ENCODE results near the gene GAS7. TPM values are rescaled to one million over a fixed set of nuclear protein-coding genes. Genes with fewer than 3 reads are reported as not detected.

Gene GAS7
- total and polyA plus RNA-seq, 9 donors, result 7.1 to 48.0 (median 24.2) TPM

DNA sequence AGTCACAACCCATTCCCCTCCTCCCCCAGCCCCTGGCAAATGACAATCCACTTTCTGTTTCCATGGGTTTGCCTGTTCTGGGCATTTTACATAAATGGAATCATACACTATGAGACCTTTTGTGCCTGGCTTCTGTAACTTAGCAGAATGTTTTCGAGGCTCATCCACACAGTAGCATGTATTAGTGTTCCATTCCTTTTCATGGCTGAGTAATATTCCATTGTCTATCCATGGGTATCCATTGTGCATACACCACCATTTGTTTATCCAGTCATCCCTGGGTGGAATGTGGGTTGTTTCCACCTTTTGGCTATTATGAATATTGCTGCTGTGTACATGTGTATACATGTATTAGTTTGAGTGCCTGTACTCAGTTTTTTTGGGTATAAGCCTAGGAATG, 259.6 kb downstream of the GAS7 start:
- TF ChIP-seq, protein P1, sequence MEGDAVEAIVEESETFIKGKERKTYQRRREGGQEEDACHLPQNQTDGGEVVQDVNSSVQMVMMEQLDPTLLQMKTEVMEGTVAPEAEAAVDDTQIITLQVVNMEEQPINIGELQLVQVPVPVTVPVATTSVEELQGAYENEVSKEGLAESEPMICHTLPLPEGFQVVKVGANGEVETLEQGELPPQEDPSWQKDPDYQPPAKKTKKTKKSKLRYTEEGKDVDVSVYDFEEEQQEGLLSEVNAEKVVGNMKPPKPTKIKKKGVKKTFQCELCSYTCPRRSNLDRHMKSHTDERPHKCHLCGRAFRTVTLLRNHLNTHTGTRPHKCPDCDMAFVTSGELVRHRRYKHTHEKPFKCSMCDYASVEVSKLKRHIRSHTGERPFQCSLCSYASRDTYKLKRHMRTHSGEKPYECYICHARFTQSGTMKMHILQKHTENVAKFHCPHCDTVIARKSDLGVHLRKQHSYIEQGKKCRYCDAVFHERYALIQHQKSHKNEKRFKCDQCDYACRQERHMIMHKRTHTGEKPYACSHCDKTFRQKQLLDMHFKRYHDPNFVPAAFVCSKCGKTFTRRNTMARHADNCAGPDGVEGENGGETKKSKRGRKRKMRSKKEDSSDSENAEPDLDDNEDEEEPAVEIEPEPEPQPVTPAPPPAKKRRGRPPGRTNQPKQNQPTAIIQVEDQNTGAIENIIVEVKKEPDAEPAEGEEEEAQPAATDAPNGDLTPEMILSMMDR (IDR thresholded peaks at IDR 0.05), result no peak
- TF ChIP-seq EP300 (IDR thresholded peaks at IDR 0.05) (no peak), POLR2A (IDR thresholded peaks at IDR 0.05) (no peak)
- H3K27ac ChIP-seq, result no peak overlapping the region
- no peaks in the 10 kb centered on the region for H3K9me3 ChIP-seq
- H3K4me1 ChIP-seq (ENCODE audit: insufficient read depth), result peaks cover 4% of the 10 kb centered on the region
- no peak overlapping the region for H3K4me3 ChIP-seq
- no peaks in the 10 kb centered on the region for H3K36me3 ChIP-seq
- intact Hi-C loops (cut with DNase I), result loop anchor here in 1 of 4 donors (10.0 kb wide), 1 partner anchor 676 kb away; no protein-coding TSS in a partner anchor
- no peak for DNase-seq
- H3K27me3 ChIP-seq, result no peaks in the 10 kb centered on the region
- WGBS, 3 donors, result 91 to 100% (median 93%) methylated on average over 1 of the region's 1 CpG

DNA sequence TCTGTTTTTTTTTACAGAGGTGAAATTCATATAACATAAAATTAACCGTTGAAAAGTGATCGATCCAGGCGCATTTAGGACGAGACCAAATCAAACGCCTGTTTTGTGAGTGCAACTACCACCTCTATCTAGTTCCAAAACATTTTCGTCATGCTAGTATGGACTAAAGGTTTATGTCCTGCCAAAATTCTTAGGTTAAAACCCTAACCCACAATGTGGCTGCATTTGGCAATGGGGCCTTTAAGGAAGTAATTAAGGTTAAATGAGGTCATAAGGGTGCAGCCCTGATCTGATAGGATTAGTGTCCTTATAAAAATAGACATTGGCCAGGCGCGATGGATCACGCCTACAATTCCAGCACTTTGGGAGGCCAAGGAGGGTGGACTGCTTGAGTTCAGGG, 260.5 kb downstream of the GAS7 start:
- no peak overlapping the region for H3K4me3 ChIP-seq
- no peak for TF ChIP-seq POLR2A (IDR thresholded peaks at IDR 0.05)
- TF ChIP-seq, protein P1 (IDR thresholded peaks at IDR 0.05), result no peak
- no peak for TF ChIP-seq EP300 (IDR thresholded peaks at IDR 0.05)
- WGBS, 3 donors, result 89 to 92% (median 92%) methylated on average over 9 of the region's 9 CpGs
- no peak overlapping the region for H3K27ac ChIP-seq
- H3K36me3 ChIP-seq, result no peaks in the 10 kb centered on the region
- no peaks in the 10 kb centered on the region for H3K27me3 ChIP-seq
- no peak for DNase-seq
- H3K4me1 ChIP-seq (ENCODE audit: insufficient read depth), result peaks cover 4% of the 10 kb centered on the region
- H3K9me3 ChIP-seq, result no peaks in the 10 kb centered on the region
- intact Hi-C loops (cut with DNase I), result loop anchor here in 1 of 4 donors (10.0 kb wide), 1 partner anchor 677 kb away; no protein-coding TSS in a partner anchor

DNA sequence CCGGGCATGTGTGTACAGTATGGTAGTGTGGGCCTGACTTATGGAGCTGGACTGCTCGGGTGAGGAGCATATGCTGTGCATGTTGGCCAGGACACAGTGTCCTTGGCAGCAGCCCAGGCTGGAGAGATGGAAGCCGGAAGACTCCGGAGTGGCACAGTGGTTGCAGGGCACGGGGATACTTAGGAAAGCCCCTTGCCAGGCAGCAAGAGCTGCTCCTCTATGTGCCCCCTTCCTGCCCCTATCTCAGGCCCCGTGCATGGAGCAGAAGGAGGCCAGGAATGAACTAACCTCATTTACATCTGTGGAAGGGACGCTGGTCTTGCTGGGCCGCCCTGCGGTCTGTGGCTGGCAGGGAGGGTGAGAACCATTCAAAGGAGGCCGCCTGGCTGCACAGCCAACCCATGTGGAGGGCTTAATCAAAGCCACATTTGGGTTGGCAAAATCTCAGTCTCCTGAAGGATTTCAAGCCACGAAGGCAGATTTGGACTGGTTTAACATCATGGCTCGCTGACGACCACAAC, 261.1 kb downstream of the GAS7 start:
- intact Hi-C loops (cut with DNase I), result loop anchor here in 1 of 4 donors (10.0 kb wide), 1 partner anchor 678 kb away; no protein-coding TSS in a partner anchor
- no peak overlapping the region for H3K4me3 ChIP-seq
- H3K4me1 ChIP-seq (ENCODE audit: insufficient read depth), result peaks cover 4% of the 10 kb centered on the region

GRCh38 chr17:9936095-9936494, 262.3 kb downstream of the GAS7 start:
- WGBS, 3 donors, result 85 to 90% (median 86%) methylated on average over 3 of the region's 3 CpGs
- TF ChIP-seq EP300 (IDR thresholded peaks at IDR 0.05) (no peak), POLR2A (IDR thresholded peaks at IDR 0.05) (no peak)
- TF ChIP-seq, protein P1 (IDR thresholded peaks at IDR 0.05), result no peak
- Histone ChIP-seq H3K9me3 (no peaks in the 10 kb centered on the region), H3K36me3 (no peaks in the 10 kb centered on the region), H3K27ac (no peak overlapping the region), H3K4me1 (ENCODE audit: insufficient read depth) (peaks cover 4% of the 10 kb centered on the region), H3K4me3 (no peak overlapping the region), H3K27me3 (no peaks in the 10 kb centered on the region)
- intact Hi-C loops (cut with DNase I), result loop anchor here in 1 of 4 donors (10.0 kb wide), 1 partner anchor 679 kb away; no protein-coding TSS in a partner anchor
- no peak for DNase-seq

More for the DNA sequence above, 261.1 kb downstream of the GAS7 start:
- Histone ChIP-seq H3K36me3 (no peaks in the 10 kb centered on the region), H3K9me3 (no peaks in the 10 kb centered on the region), H3K27me3 (no peaks in the 10 kb centered on the region), H3K27ac (no peak overlapping the region)
- TF ChIP-seq, protein P1 (IDR thresholded peaks at IDR 0.05), result no peak
- no peak for TF ChIP-seq EP300 (IDR thresholded peaks at IDR 0.05)
- TF ChIP-seq POLR2A (IDR thresholded peaks at IDR 0.05), result no peak
- peak in 4 of 5 donors; percentile 50 to 82 (median 62) for DNase-seq
- 28 to 41% (median 29%) methylated on average over 13 of the region's 13 CpGs for WGBS, 3 donors
